DMS53 treated with DMSO at 0.1 percent for 48 hours (cell line): Measurements from ENCODE around the gene NLRC5.

Experiments
- DNase-seq: peaks from one replicate; lab custom pipeline; 2025; ENCODE audit not compliant: unreplicated experiment; lab: John Stamatoyannopoulos, UW

NLRC5 gene

DNA sequence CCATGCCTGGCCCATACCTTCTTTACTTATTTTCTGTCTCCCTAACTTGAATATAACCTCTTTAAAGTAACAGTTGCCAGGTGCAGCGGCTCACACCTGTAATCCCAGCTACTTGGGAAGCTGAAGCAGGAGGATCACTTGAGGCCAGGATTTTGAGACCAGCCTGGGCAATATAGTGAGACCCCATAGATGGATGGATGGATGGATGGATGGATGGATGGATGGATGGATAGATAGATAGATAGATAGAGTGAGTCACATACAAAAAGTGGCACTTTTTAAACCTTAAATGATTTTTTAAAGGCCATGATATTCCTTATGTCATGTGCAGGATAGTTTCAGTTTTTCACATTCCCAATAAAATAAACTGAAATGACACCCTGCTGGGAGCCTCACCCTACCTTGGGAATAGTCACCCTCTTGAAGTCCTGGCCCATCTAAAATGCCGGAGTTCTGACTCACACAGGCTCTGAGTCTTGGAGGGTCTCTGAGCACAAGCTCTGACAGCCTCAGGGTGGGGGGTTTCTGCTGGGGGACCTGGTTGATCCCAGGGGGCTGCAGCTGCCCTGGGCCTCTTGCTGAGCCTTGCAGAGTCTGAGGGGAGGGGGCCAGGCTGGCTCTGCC is 129.2 kb downstream of the NLRC5 start:
- DNase-seq, result no peak

DNA sequence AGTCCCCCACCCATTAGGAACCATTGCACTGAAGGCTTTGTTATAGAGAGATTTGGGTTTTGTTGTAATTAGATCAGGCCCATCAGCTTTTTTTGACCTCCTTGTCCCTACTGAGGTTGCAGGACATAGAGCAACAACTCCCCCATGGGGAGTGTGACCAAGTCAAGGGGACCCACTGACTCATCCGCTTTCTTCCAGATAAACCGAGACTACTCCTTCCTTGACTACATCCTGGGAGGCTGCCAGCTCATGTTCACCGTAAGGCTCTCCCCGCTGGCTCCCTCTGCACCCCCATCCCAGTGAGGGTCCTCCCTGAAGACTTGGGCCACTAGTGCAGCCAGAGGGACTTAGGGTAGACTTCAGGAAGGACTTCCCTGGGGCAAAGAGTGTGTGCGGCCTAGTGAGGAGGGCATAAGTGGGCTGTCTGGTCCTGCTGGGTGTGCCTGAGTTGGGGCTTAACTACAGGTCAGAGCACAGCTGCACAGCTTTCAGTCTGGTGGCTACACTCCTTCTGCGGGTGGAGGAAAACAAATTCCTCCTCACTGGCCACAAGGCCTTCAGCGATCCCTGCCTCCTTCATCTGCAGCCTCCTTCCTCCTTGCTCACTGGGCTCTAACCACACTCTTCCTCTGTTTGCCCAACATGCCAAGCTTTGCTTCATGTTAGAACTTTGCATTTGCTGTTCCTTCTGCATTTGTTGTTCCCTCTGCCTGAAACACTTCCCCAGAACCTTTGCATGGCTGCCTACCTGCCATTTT is 134.0 kb downstream of the NLRC5 start:
- no peak for DNase-seq

DNA sequence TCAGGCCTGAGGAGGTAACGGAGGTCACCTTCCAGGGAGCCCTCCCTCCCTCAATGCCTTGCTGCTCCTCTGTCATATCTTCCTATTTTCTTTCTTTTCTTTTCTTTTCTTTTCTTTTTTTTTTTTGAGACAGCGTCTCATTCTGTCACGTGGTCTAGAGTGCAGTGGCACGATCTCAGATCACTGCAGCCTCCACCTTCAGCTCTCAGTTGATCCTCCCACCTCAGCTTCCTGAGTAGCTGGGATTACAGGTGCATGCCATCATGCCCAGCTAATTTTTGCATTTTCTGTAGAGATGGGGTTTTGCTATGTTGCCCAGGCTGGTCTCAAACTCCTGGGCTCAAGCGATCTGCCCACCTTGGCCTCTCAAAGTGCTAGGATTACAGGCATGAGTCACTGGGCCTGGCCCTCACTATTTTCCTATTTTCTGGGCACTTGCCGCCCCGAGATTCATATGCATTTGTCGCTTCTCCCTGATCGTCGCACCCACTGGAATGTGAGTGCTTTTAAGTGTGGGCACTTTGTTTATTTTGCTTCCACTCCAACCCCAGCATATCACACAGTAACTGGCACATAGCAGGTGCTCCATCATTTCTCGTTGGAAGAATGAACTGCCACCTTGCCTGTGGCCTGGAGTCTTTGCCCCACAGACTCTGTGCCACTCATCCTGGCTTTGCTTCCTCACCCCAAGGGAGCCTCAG is 134.8 kb downstream of the NLRC5 start:
- no peak for DNase-seq

DNA sequence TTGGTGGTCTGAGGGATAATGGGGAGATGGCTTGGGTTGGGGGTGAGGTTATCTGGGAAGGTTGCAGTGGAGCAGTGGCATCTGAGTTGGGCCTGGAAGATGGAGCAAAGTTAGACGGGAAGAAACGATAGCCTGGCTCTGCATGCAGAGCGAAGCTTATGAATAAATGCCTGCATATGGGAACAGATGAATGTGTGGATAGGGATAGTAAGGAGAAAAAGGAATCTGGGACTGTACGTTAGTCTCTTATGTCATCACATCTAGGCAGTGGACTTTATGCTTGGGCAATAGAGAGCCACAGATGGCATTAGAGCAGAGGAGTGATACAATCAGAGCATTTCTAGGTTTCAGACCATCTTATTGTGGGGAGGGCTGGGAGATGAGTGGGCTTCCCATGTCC is 136.0 kb downstream of the NLRC5 start:
- no peak for DNase-seq

DNA sequence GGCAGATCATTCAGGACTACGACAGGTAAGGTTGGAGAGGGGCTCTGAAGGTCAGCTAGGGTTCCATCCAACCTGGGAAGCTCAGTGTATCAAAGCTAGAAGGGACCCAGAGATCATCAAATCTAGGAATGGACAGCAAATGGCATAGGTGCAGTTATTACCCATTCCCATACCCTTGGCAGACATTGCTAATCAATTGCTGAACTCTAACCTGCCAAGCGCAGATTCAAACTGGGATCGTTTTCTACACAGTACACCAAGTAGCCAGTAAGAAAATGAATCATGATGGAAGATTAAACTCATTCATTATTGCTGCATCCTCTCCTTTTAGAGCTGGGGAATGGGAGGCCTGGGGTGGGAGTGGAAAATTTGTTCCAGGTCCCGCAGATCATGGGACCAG is 136.6 kb downstream of the NLRC5 start:
- no peak for DNase-seq

DNA sequence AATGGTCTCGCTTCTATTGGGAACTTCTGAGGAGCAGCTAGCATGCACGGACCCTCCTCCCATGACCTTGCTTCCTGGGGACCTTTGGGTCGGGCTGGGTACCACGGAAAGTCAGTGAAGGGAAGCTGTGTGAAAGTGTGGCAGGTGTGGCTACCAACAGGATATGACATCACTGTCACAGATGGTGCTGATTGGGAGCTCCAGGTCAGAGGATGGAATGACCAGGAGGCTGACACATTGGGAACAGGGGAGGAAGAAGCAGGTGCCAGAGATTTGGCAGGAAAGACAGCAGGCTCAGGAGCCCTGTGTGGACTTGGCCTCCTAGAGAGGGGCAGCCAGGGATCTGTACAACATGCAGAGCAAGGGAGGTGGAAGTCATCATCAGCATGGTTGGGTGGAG is 137.1 kb downstream of the NLRC5 start:
- DNase-seq, result no peak

DNA sequence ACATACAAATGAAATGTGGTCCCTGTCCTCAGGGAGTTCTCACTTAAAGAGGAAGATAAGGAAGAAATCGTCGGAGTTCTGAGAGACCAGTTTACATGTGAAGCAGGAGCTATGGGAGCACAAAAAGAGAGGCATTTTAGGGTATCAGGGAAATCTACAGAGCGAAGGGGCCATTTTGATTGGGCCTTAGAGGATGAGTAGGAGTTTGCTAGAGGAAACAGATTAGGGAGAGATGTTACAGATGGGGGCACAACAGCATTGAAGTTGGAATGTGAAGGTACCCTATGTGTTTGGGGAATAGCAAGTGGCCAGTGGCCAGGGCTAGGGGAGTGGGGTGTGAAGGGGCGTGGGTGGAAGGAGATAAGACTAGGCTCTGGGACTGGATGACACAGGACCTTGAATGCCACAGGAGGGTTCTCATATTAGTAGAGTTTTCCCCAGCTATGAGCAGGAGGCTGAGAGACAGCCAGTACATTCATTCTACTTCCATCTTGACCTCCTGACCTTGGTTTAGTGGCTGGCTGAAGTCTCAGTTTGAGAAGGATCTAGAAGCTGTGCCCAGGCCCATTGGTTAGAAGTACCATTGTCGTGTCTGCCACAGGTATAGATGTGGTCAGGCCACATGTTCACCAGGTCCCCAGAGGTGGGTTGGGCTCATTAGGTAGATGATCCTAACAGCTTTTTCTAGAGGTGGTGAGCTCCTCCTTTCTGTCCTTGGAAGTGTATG is 137.8 kb downstream of the NLRC5 start:
- no peak for DNase-seq

DNA sequence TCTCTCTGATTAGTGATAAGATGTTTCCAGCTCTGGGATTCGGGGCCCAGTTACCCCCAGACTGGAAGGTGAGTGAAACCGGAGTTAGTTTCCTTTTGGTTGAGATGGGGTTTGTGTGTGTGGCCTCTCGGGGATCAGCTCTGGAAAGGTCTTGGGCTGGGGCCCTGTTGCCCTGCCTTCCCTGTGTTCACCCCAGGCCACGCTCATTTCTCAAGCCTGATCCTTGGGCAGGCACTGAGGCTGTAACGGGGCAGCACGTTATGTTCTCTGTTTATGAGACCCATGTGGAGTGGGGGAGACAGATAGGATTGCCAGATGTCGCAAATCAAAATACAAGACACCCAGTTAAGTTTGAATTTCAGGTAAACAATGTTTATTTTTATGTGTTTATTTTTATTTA is 138.5 kb downstream of the NLRC5 start:
- no peak for DNase-seq

DNA sequence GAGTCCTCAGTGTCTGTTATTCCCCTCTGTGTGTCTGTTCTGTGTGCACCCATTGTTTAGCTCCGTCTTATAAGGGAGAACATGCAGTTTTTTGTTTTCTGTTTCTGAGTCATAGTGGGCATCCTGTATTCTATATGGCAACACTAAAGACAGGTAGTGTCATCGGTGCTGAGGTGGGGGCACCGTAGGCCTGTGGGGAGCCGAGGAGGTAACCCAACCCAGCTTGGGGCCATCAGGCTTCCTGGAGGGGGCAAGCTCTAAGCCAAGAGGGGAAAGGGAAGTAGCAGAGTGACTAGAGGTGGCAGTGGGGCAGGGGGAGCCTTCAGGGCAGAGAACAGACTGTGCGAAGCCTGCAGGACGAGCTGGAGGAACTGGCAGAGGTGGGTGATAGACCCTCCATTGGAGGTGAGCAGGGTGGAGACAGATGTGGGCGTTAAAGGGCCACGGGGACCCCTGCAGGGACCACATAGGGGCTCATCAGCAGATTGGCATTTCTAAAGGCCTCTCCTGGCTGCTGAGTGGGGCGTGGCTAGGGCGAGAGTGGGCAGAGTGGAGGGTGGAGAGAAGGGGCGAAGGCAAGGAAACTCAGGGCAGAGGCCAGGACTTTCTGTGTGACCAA is 139.5 kb downstream of the NLRC5 start:
- no peak for DNase-seq

DNA sequence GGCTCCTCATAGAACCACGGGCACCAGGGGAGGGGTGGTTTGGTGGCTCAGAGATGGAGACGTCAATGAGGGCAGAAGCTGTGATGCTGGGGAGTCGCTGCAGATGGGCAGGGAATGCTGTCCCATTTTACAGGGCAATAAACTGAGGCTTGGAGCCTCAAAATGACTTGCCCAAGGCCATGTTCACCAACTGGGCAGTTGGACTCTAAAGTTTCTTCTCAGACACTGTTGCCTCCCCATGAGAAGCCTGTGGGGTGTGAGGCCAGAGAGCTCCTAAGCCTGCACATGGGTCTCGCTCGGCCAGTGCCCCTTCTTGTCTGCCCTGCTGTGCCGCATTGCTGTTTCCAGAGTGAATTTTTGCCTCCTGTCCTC is 141.6 kb downstream of the NLRC5 start:
- no peak for DNase-seq

DNA sequence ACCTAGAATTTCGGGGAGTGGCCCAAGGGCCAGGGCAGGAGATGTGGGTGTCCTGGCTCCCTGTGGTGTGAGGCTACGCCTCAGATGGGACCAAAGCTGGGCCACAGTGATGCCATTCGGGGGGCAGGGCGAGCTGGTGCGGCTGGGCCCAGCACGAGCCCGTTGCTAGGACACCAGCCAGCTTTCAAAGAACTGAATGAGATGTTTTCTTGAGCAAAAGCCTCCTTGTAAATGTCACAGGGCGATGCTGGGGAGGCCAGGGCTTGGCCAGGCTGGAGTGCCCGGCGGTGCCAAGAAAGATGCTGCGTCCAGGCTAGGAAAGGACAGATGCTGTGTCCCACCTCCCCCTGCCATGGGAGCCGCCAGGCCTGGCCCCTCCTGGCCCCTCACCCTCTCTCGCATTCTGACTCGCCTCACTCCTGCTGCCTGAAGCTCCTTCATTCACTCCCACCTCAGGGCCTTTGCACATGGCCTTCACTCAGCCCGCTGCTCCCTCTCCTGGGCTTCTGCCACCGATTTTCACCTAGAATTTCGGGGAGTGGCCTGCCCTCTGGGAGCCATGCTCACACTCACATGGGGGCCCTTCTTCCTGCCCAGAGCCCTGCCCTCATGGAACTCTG is 142.1 kb downstream of the NLRC5 start:
- no peak for DNase-seq

DNA sequence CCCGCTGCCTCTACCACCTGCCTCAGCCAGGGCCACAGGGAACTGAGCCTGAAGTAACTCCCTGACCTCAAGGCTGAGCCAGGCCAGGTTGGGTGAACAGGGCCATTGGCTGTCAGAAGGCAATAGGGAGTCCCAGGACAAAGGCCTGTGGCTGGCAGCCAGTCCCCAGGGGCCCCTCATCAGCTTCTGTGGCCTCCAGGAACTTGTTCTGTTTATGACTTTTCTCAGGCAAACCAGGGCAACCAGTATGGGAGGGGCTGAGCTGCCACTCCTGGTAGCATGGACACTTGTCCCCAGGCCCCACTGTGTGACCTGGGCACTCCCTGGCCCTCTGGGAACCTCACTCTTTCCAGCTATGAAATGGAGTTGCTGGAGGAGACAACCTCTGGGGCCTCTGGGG is 143.1 kb downstream of the NLRC5 start:
- no peak for DNase-seq

DNA sequence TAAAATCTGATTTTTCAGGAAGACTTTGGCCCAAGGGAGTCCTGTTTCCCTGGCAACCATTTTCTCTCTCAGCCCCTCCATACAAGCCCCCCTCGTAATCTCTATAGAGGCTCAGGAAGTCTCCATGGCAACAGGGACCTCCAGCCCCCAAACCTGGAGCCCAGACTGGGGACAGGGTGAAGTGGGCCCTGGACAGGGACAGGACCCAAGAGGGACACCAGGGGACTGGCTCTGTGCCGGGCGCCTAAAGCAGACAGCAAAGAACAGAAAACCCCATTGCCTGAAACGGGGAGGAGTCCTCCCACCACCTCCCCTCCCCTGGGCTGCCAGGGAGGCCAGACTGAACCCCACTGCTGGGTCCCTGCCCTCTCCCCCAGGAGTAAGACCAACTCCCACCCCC is 143.7 kb downstream of the NLRC5 start:
- DNase-seq, result no peak
